ENCODE measurements around the gene COX15.

- no peak for TF ChIP-seq CTCF (conservative IDR thresholded peaks at IDR 0.05; ENCODE audit: low read length)
- TF ChIP-seq EZH2phosphoT487 (IDR thresholded peaks at IDR 0.05; ENCODE audit: borderline replicate concordance) = no peak
Measured at GRCh38 chr10:99777918-99778714, 46.2 kb upstream of the COX15 start.
